Measurements from ENCODE around the gene CCND2.

The CCND2 gene

DNA sequence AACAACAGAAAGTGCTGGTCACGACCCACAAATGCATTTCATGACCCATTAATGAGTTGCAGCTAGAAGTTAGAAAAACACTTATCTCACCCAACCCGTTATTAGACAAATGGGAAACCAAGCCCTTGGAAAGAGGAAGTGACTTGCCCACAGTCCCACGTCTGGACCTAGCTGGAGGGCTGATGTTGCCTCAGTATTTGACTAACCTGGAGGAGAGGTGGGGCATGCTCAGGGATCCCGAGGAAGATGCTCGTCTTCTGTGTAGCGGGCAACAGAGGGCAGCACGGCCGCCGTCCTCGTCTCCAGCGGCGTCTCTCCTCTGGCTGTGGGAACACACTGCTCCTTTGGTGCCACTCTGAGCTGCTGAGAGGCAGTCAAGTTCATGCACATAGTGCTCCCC is 12.7 kb downstream of the CCND2 start:
- Histone ChIP-seq H2BK5ac (ENCODE audit: low read length) (no peak overlapping the region), H4K91ac (ENCODE audit: low read depth, low read length, poor library complexity) (no peak overlapping the region), H3K27ac (replicated peaks; ENCODE audit: low read length) (no peak overlapping the region), H3K23ac (ENCODE audit: low read depth, low read length, poor library complexity) (no peak overlapping the region), H3K4ac (ENCODE audit: low read length) (no peak overlapping the region), H2AK5ac (ENCODE audit: low read depth, low read length) (no peak overlapping the region), H2BK120ac (ENCODE audit: low read depth, low read length) (no peak overlapping the region), H2BK15ac (ENCODE audit: low read length) (no peak overlapping the region), H3K18ac (ENCODE audit: low read length) (no peak overlapping the region), H2AFZ (ENCODE audit: low read length) (no peak overlapping the region), H3K36me3 (replicated peaks in 1 of 2; ENCODE audit: control insufficient read depth in 2 of 2, insufficient read depth in 2 of 2, low read length in 2 of 2) (peaks cover 70 to 100% of the 10 kb centered on the region in 2 donors), H3K9me3 (replicated peaks in 1 of 2; ENCODE audit: control insufficient read depth in 2 of 2, insufficient read depth in 1 of 2, low read depth in 1 of 2, low read length in 2 of 2) (no peaks in the 10 kb centered on the region), H3K4me2 (ENCODE audit: insufficient read depth, low read length, poor library complexity, severe bottlenecking) (no peak overlapping the region), H3K79me1 (ENCODE audit: low read depth, low read length) (peaks cover 11% of the 10 kb centered on the region), H3K27me3 (ENCODE audit: control insufficient read depth in 3 of 3, insufficient read depth in 3 of 3, low read depth in 1 of 3, low read length in 3 of 3) (no peaks in the 10 kb centered on the region), H4K8ac (ENCODE audit: low read depth, low read length) (no peak overlapping the region), H3K9ac (ENCODE audit: low read depth, low read length, poor library complexity) (peak overlapping the region; percentile 60), H3K4me3 (ENCODE audit: low read length in 2 of 2) (no peak overlapping the region), H3K4me1 (ENCODE audit: control insufficient read depth in 2 of 2, insufficient read depth in 1 of 2, low read depth in 1 of 2, low read length in 2 of 2) (peaks cover 33 to 44% of the 10 kb centered on the region in 2 donors), H2BK12ac (ENCODE audit: low read length) (no peak overlapping the region), H3K14ac (ENCODE audit: low read length) (no peak overlapping the region)
- DNase-seq (ENCODE audit: low spot score), result no peak
- WGBS, 2 donors (ENCODE audit: extremely low coverage in 2 of 2, insufficient read length in 2 of 2, insufficient replicate concordance in 1 of 2), result no CpG with 5 or more reads among the region's 12 CpGs

- H3K9ac ChIP-seq (ENCODE audit: low read depth, low read length, poor library complexity), result no peak overlapping the region
- no peak overlapping the region for H2AFZ ChIP-seq (ENCODE audit: low read length)
- H3K4me3 ChIP-seq (ENCODE audit: low read length in 2 of 2), result no peak overlapping the region
- no peak overlapping the region for H4K8ac ChIP-seq (ENCODE audit: low read depth, low read length)
- peaks cover 69 to 100% of the 10 kb centered on the region in 2 donors for H3K36me3 ChIP-seq (replicated peaks in 1 of 2; ENCODE audit: control insufficient read depth in 2 of 2, insufficient read depth in 2 of 2, low read length in 2 of 2)
- no peak overlapping the region for H2BK15ac ChIP-seq (ENCODE audit: low read length)
- peaks cover 6% of the 10 kb centered on the region for H3K79me1 ChIP-seq (ENCODE audit: low read depth, low read length)
- no peak overlapping the region for H3K4ac ChIP-seq (ENCODE audit: low read length)
- no peak overlapping the region for H2BK12ac ChIP-seq (ENCODE audit: low read length)
- no peak overlapping the region for H2BK120ac ChIP-seq (ENCODE audit: low read depth, low read length)
- DNase-seq (ENCODE audit: low spot score), result no peak
- no peak overlapping the region for H3K4me2 ChIP-seq (ENCODE audit: insufficient read depth, low read length, poor library complexity, severe bottlenecking)
- H4K91ac ChIP-seq (ENCODE audit: low read depth, low read length, poor library complexity), result no peak overlapping the region
- no peak overlapping the region for H3K14ac ChIP-seq (ENCODE audit: low read length)
- no peak overlapping the region for H3K23ac ChIP-seq (ENCODE audit: low read depth, low read length, poor library complexity)
- H3K18ac ChIP-seq (ENCODE audit: low read length), result no peak overlapping the region
- H3K27me3 ChIP-seq (ENCODE audit: control insufficient read depth in 3 of 3, insufficient read depth in 3 of 3, low read depth in 1 of 3, low read length in 3 of 3), result no peaks in the 10 kb centered on the region
- H3K9me3 ChIP-seq (replicated peaks in 1 of 2; ENCODE audit: control insufficient read depth in 2 of 2, insufficient read depth in 1 of 2, low read depth in 1 of 2, low read length in 2 of 2), result no peaks in the 10 kb centered on the region
- WGBS, 2 donors (ENCODE audit: extremely low coverage in 2 of 2, insufficient read length in 2 of 2, insufficient replicate concordance in 1 of 2), result no CpG with 5 or more reads among the region's 14 CpGs
- no peak overlapping the region for H2AK5ac ChIP-seq (ENCODE audit: low read depth, low read length)
- H2BK5ac ChIP-seq (ENCODE audit: low read length), result no peak overlapping the region
- H3K27ac ChIP-seq (replicated peaks; ENCODE audit: low read length), result no peak overlapping the region
- peaks cover 34 to 46% of the 10 kb centered on the region in 2 donors for H3K4me1 ChIP-seq (ENCODE audit: control insufficient read depth in 2 of 2, insufficient read depth in 1 of 2, low read depth in 1 of 2, low read length in 2 of 2)
These were observed 13.3 kb downstream of the CCND2 start for GRCh38 chr12:4286771-4287317.

GRCh38 chr12:4287325-4288211 is 14.0 kb downstream of the CCND2 start:
- Histone ChIP-seq H3K18ac (ENCODE audit: low read length) (no peak overlapping the region), H2AK5ac (ENCODE audit: low read depth, low read length) (no peak overlapping the region), H3K36me3 (replicated peaks in 1 of 2; ENCODE audit: control insufficient read depth in 2 of 2, insufficient read depth in 2 of 2, low read length in 2 of 2) (peaks cover 63 to 100% of the 10 kb centered on the region in 2 donors), H3K27ac (replicated peaks; ENCODE audit: low read length) (no peak overlapping the region), H2BK15ac (ENCODE audit: low read length) (no peak overlapping the region), H4K91ac (ENCODE audit: low read depth, low read length, poor library complexity) (no peak overlapping the region), H3K14ac (ENCODE audit: low read length) (no peak overlapping the region), H3K4me1 (ENCODE audit: control insufficient read depth in 2 of 2, insufficient read depth in 1 of 2, low read depth in 1 of 2, low read length in 2 of 2) (peaks cover 39 to 47% of the 10 kb centered on the region in 2 donors), H3K4me3 (ENCODE audit: low read length in 2 of 2) (no peak overlapping the region), H3K9ac (ENCODE audit: low read depth, low read length, poor library complexity) (no peak overlapping the region), H2BK120ac (ENCODE audit: low read depth, low read length) (no peak overlapping the region), H2BK12ac (ENCODE audit: low read length) (no peak overlapping the region), H3K27me3 (ENCODE audit: control insufficient read depth in 3 of 3, insufficient read depth in 3 of 3, low read depth in 1 of 3, low read length in 3 of 3) (no peaks in the 10 kb centered on the region), H3K79me1 (ENCODE audit: low read depth, low read length) (peaks cover 3% of the 10 kb centered on the region), H2AFZ (ENCODE audit: low read length) (no peak overlapping the region), H2BK5ac (ENCODE audit: low read length) (no peak overlapping the region), H3K4me2 (ENCODE audit: insufficient read depth, low read length, poor library complexity, severe bottlenecking) (no peak overlapping the region), H3K4ac (ENCODE audit: low read length) (no peak overlapping the region), H3K23ac (ENCODE audit: low read depth, low read length, poor library complexity) (no peak overlapping the region), H4K8ac (ENCODE audit: low read depth, low read length) (no peak overlapping the region), H3K9me3 (replicated peaks in 1 of 2; ENCODE audit: control insufficient read depth in 2 of 2, insufficient read depth in 1 of 2, low read depth in 1 of 2, low read length in 2 of 2) (no peaks in the 10 kb centered on the region)
- WGBS, 2 donors (ENCODE audit: extremely low coverage in 2 of 2, insufficient read length in 2 of 2, insufficient replicate concordance in 1 of 2), result no CpG with 5 or more reads among the region's 18 CpGs
- no peak for DNase-seq (ENCODE audit: low spot score)
